Effector memory CD8-positive, alpha-beta T cell (primary cell): ENCODE results near the gene EXT2.

Source experiments
- ATAC-seq: fragments of 150-1000 bp; cut with Tn5 transposase; replicated peaks from 2 replicates; pipeline ENCODE4 v1.10.0; 2021; ENCODE audit warnings: mild to moderate bottlenecking, moderate library complexity
- DNase-seq, 3 experiments: peaks; one replicate each; pipeline ENCODE4 v3.0.0; 2021
- H3K27ac Mint-ChIP-seq, 2 donors: one replicate each; pipeline ENCODE4 v1.8.0; 2022; ENCODE audit warnings: mild to moderate bottlenecking in 2 of 2, mixed read lengths in 2 of 2, moderate library complexity in 2 of 2
- H3K27me3 Mint-ChIP-seq, 2 donors: one replicate each; pipeline ENCODE4 v1.8.0; 2022; ENCODE audit warnings: mixed read lengths in 2 of 2
- H3K36me3 Mint-ChIP-seq: one replicate; pipeline ENCODE4 v1.8.0; 2022; ENCODE audit warnings: mild to moderate bottlenecking, moderate library complexity, mixed read lengths; ENCODE audit not compliant: insufficient read depth
- H3K4me1 Mint-ChIP-seq, 2 donors: one replicate each; pipeline ENCODE4 v1.8.0; 2022; ENCODE audit warnings: low read depth in 2 of 2, mixed read lengths in 2 of 2
- H3K4me3 Mint-ChIP-seq, 2 donors: one replicate each; pipeline ENCODE4 v1.8.0; 2022; ENCODE audit warnings: mild to moderate bottlenecking in 2 of 2, mixed read lengths in 2 of 2, moderate library complexity in 2 of 2
- H3K9me3 Mint-ChIP-seq, 2 donors: one replicate each; pipeline ENCODE4 v1.8.0; 2022; ENCODE audit warnings: mixed read lengths in 2 of 2

Gene EXT2

DNA sequence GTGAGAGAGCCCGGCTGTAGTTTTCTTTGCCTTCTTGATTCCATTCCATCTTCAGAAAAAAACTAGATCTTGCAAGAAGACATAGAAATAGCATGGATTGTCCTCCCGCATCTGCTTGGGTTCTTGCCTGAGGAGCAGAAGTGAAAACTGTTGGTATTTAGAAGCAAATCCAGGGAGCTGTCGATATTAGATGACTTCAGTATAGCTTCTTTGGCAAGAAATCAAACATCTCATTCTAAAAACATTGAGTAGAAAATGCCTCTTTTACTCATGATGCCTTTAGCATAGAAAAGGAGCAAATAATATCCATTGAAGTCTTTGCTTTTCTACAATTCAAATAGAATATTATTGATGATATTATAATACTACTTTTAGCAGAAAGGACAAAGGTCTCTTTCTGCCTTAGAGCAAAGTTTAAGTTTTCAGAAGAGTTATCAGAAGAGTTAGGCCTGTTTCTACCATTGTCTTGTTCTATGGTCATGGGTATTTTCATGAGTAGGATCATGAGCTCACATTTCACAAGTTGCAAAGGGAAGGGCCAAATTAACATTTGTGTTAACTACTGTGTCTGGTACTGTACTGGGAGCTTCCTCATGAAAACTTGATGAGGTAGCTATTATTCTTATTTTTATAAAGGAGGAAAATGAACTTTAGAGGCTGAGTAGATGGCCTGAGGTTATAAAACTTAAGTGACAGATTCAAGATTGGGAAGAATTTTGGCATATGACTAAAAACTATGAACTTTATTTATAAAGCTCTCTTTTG lies 49.7 kb downstream of the EXT2 start:
- DNase-seq, result no peak
- Mint-ChIP-seq H3K4me3 (no peak overlapping the region), H3K27me3 (no peaks in the 10 kb centered on the region), H3K36me3 (peaks cover 19% of the 10 kb centered on the region), H3K4me1 (peaks cover 0 to 5% of the 10 kb centered on the region in 2 donors), H3K9me3 (no peaks in the 10 kb centered on the region), H3K27ac (no peak overlapping the region)
- ATAC-seq, result no peak

DNA sequence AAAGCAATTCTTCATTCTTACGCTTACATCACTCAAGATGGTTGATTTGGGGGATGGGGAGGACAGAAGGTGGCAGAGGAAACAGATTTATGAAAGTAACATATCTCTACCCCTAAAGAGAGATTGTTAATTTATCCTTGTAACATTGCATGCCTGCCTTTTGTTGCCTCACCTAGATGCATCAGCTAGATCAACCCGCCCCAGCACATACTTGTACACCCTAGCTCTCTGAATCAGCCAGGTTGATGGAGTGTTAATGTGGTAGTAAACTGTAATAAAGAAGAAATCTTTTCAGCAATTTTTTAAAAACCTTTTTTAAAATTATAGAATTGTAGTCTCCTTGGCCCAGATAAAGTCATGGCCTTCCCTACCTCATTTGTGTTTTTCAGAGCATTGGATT lies 51.5 kb downstream of the EXT2 start:
- Mint-ChIP-seq H3K4me3 (no peak overlapping the region), H3K36me3 (peaks cover 15% of the 10 kb centered on the region), H3K27ac (no peak overlapping the region), H3K4me1 (peaks cover 0 to 5% of the 10 kb centered on the region in 2 donors), H3K27me3 (no peaks in the 10 kb centered on the region), H3K9me3 (no peaks in the 10 kb centered on the region)
- ATAC-seq, result no peak
- no peak for DNase-seq

DNA sequence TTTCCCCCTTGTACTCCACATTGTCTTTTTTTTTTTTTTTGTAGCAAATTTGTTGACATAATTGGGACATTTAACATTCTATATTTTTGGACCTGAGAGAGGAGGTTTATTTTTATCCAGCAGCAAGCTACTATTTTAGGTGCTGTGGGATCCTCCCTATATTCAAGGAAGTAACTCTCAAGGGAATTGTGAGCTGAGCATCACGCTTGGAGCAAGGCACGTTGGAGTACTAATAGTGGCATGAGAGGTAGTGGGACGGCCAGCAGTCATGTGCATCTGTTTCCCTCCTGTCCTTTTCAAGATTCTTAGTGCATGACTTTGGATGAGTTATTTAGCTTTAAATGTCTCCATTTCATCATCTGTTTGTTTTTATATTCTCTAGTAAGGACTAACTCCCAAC lies 52.3 kb downstream of the EXT2 start:
- no peaks in the 10 kb centered on the region for H3K27me3 Mint-ChIP-seq
- no peak overlapping the region for H3K4me3 Mint-ChIP-seq
- H3K4me1 Mint-ChIP-seq, result peaks cover 2 to 5% of the 10 kb centered on the region in 2 donors
- H3K36me3 Mint-ChIP-seq, result peaks cover 15% of the 10 kb centered on the region
- ATAC-seq, result no peak
- no peak overlapping the region for H3K27ac Mint-ChIP-seq
- no peak for DNase-seq
- no peaks in the 10 kb centered on the region for H3K9me3 Mint-ChIP-seq

DNA sequence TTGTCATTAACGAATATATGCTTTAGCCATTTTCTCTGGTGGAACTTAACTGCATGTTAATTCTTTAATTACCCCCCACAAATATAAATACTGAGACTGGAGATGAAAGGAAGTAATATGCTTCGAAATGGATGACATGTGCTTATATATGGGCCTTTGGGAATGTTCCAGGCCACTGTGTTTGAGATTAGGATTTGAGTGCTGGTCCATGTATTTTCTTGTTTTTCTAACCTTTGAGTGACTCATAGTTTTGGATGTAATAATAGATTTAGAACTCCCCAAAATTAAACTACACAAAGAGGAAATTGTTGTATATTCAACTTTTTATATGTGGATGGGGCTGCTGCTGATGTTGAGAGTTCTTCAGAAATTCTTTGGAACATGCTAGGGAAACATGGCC lies 54.2 kb downstream of the EXT2 start:
- Mint-ChIP-seq H3K4me1 (peaks cover 4 to 5% of the 10 kb centered on the region in 2 donors), H3K4me3 (no peak overlapping the region), H3K36me3 (peaks cover 15% of the 10 kb centered on the region), H3K27ac (no peak overlapping the region), H3K27me3 (no peaks in the 10 kb centered on the region), H3K9me3 (no peaks in the 10 kb centered on the region)
- no peak for DNase-seq
- no peak for ATAC-seq

DNA sequence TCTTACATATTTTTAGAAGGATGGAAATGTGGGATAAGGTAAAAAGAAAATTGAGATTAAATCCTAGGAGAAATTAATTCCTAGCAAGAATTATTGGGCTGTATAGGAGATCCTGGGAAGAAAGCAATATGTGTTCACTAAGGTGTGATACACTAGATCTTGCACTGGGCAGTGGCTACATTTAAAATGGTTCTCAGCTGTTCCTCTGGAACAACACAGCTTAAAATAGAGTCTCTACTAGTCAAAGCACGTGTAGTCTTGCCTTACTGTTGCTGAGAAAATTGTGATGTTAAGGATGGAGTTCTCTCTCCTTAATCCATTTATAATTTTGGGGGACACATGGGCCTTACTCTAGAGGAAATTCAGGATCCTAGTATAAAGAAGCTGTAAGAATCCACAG lies 54.9 kb downstream of the EXT2 start:
- Mint-ChIP-seq H3K4me1 (peaks cover 4 to 5% of the 10 kb centered on the region in 2 donors), H3K4me3 (no peak overlapping the region), H3K36me3 (peaks cover 11% of the 10 kb centered on the region), H3K27ac (no peak overlapping the region), H3K27me3 (no peaks in the 10 kb centered on the region), H3K9me3 (no peaks in the 10 kb centered on the region)
- DNase-seq (no peak), ATAC-seq (no peak)

DNA sequence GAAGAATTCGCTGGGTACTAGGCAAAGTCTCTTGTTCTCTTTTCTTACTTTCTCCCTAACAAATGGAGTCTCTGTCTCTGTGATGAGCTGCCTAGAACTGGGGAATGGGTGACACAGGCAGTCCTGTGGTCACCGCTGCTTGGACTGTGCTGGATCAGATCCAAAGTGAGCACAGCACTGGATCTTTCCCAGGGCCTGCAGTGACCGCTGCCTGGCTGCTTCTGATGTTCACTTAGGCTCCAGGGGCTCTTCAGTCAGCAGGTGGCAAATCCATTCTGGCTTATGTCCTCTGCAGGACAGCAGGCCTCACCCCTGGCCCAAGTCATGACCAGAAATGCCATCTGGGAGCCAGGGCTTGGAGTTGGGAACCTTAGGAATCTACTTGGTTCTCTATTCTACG lies 61.5 kb downstream of the EXT2 start:
- Mint-ChIP-seq H3K4me3 (no peak overlapping the region), H3K4me1 (peaks cover 15 to 27% of the 10 kb centered on the region in 2 donors)
- no peak for ATAC-seq

DNA sequence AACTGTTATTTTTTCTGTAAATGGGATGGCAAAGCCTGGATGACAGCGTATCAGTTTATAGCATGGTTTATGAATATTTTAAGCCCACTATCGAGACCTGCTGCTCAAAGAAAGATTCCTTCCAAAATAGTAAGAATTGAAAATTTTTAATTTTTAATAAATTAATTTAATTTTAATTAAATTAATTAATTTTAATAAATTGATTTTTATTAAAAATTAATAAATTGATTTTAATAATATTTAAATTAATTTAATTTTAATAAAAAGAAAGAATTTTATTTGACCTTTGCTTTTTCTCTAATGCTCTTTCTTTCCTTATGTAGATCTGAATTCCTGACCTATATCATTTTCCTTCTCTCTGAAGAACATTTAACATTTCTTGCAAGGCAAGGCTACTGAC lies 62.9 kb downstream of the EXT2 start:
- Mint-ChIP-seq H3K4me3 (no peak overlapping the region), H3K27ac (no peak overlapping the region), H3K36me3 (peaks cover 8% of the 10 kb centered on the region), H3K27me3 (no peaks in the 10 kb centered on the region), H3K4me1 (peaks cover 13 to 28% of the 10 kb centered on the region in 2 donors), H3K9me3 (no peaks in the 10 kb centered on the region)
- ATAC-seq (no peak), DNase-seq (no peak)

More for the DNA sequence above, 61.5 kb downstream of the EXT2 start:
- Mint-ChIP-seq H3K27ac (no peak overlapping the region), H3K27me3 (no peaks in the 10 kb centered on the region), H3K36me3 (peaks cover 8% of the 10 kb centered on the region), H3K9me3 (no peaks in the 10 kb centered on the region)
- DNase-seq, result no peak

DNA sequence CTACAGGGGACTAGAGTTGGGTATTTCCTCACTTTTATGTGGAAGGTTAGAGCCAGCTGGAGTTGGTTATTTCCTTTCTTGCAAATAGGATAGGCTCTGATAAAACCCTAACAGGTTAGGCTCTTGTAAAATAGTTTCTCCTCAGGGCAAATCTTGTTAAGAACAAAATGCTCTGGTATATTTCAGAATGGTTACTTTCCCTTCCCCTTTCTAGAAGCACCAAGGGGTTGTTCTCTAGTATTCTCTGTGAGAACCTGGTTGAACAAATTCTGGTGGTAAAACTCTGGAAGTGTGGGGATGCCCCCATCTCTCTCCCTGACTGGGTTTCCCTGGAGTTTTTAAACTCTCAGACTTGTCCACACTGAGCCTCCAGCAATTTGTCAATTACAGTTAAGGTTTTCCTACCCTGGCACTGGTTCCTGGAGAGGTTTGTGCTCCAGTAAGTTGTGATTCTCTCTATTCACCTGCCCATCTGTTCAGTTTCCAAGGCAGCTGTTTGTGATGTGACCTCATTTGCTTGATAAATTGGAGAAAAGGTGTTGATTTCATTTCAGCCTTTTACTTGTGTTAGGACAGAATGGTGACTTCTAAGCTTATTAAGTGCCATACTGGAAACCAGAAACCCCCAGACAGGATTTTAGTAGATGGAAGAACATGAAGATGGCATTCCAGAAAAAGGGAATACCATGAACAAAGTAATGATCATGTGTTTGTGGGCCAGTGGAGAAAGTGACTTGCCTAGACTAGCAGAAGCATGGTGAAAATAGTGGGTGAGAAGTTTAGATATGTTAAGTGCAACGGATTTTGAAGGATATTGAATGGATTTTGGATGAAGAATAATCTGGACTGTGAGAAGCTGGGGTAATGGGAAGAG lies 64.6 kb downstream of the EXT2 start:
- no peak for DNase-seq
- Mint-ChIP-seq H3K9me3 (no peaks in the 10 kb centered on the region), H3K4me3 (no peak overlapping the region), H3K27me3 (no peaks in the 10 kb centered on the region), H3K4me1 (peaks cover 14 to 32% of the 10 kb centered on the region in 2 donors), H3K27ac (peak overlapping the region in 1 of 2 donors; percentile 61), H3K36me3 (peaks cover 8% of the 10 kb centered on the region)
- no peak for ATAC-seq

DNA sequence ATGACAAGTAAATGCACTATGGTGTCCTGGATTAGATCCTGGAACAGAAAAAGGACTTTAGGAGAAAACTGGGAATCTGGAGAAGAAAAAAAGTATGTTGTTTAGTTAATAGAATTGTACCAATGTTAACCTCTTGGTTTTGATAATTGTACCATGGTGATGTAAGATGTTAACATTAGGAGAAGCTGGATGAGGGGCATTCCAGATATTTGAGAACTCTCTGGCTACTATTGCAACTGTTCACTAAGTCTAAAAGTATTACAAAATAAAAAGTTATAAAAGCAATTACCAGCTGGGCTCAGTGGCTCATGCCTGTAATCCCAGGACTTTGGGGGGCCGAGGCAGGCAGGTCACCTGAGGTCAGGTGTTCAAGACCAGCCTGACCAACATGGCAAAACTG lies 66.5 kb downstream of the EXT2 start:
- Mint-ChIP-seq H3K9me3 (no peaks in the 10 kb centered on the region), H3K4me3 (no peak overlapping the region), H3K27ac (no peak overlapping the region), H3K4me1 (peaks cover 8 to 25% of the 10 kb centered on the region in 2 donors), H3K27me3 (no peaks in the 10 kb centered on the region), H3K36me3 (peaks cover 6% of the 10 kb centered on the region)
- DNase-seq, result no peak
- ATAC-seq, result no peak

DNA sequence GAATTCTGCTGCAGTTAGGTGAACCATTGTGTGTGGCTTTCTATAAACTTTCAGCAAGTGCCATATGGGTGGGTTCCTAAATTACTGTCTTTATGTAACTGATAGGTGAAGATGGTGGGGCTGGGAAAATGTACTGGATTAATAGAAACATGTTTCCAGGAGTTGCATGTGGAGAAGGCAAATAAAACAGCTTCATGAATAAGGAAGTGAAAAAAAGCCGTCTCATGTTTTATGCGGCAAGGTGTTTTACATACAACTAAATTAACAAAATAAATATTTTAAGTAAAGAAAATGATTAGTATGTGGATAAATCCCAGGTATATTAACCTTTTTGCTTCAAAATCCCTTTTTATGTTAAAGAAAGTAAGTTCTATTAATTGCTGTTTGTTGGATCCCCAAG lies 67.2 kb downstream of the EXT2 start:
- ATAC-seq (no peak), DNase-seq (no peak)
- no peaks in the 10 kb centered on the region for H3K9me3 Mint-ChIP-seq
- H3K36me3 Mint-ChIP-seq, result peaks cover 1% of the 10 kb centered on the region
- no peak overlapping the region for H3K27ac Mint-ChIP-seq
- peaks cover 6 to 25% of the 10 kb centered on the region in 2 donors for H3K4me1 Mint-ChIP-seq
- H3K27me3 Mint-ChIP-seq, result no peaks in the 10 kb centered on the region
- no peak overlapping the region for H3K4me3 Mint-ChIP-seq

DNA sequence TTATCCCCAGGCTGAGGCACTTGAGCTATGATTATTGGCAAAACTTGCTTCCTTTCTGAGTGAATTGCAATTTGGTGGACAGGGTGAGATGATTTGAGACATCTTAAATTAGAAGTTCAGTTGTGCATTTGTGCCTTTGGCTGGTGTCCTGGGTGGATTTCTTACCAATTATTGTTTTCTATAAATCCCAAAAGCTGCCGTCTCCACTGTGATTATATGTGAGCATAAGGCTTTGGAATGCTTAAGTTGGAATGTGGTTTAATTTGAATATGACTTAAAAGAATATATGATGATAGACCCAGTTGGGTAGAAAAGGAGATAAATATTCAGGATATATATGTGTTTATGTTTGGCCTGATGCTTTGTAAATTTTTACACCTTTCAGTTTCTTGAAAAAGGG lies 70.0 kb downstream of the EXT2 start:
- no peaks in the 10 kb centered on the region for H3K9me3 Mint-ChIP-seq
- H3K4me3 Mint-ChIP-seq, result no peak overlapping the region
- H3K27ac Mint-ChIP-seq, result peak overlapping the region in 1 of 2 donors; percentile 1
- no peaks in the 10 kb centered on the region for H3K36me3 Mint-ChIP-seq
- DNase-seq (no peak), ATAC-seq (no peak)
- H3K27me3 Mint-ChIP-seq, result no peaks in the 10 kb centered on the region
- H3K4me1 Mint-ChIP-seq, result peaks cover 6 to 13% of the 10 kb centered on the region in 2 donors

DNA sequence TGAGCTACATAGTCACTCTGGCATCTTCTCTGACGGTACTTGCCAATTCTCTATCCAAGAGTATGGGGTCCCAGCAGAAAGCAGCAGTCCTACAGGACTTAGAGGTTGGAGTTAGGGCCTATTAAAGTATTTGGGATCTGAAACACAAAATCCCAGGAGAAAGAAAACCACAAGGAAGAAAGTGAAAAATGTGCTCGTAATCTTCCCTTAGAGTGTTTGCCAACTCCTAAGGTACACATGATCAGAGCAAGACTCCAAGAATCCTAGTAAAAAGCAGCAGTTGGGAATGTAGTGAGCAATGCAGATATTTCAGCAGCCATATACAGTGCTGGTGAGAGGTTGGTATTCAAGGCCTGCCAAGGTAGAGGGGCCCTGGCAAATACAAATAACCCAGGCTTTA lies 71.6 kb downstream of the EXT2 start:
- H3K36me3 Mint-ChIP-seq, result no peaks in the 10 kb centered on the region
- no peak overlapping the region for H3K27ac Mint-ChIP-seq

DNA sequence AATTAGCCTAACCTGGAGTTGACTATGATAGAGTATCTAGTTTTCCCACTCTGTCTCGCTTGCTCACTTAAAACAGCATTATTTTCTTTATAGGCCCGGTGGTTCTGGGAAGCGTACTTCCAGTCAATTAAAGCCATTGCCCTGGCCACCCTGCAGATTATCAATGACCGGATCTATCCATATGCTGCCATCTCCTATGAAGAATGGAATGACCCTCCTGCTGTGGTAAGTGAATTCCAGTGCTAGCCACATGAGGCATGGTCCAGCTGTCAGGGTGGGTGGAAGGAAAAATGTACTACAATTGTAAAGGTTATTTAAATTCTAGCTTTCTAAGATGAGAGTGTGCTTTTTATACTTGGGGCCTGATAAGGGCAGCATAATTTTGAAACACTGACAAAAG lies 76.0 kb downstream of the EXT2 start:
- DNase-seq (no peak), ATAC-seq (no peak)
- no peak overlapping the region for H3K4me3 Mint-ChIP-seq
- H3K27ac Mint-ChIP-seq, result no peak overlapping the region
- peaks cover 12% of the 10 kb centered on the region for H3K36me3 Mint-ChIP-seq
- peaks cover 4 to 13% of the 10 kb centered on the region in 2 donors for H3K4me1 Mint-ChIP-seq
- no peaks in the 10 kb centered on the region for H3K27me3 Mint-ChIP-seq
- no peaks in the 10 kb centered on the region for H3K9me3 Mint-ChIP-seq

More for the DNA sequence above, 71.6 kb downstream of the EXT2 start:
- Mint-ChIP-seq H3K4me3 (no peak overlapping the region), H3K27me3 (no peaks in the 10 kb centered on the region), H3K4me1 (peaks cover 3 to 9% of the 10 kb centered on the region in 2 donors), H3K9me3 (no peaks in the 10 kb centered on the region)
- ATAC-seq (no peak), DNase-seq (no peak)

DNA sequence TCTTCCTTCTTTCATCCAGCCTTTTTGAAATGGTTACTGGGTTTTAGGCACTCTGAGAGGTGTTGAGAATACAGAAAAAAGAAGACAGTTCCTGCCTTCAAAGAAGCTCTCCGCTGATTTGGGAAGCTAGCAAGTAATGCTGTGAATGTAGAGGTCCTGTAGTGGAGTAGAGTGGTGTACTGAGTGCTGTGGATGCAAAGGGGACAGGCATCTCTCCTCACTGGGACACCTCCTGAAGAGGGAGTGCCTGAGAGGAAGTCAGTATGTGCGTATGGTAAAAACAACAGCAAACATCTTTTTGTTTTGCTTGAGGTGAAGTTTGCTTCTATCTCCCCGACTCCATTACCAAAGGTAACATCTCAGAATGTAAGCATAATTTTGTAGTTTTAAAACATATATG lies 77.5 kb downstream of the EXT2 start:
- Mint-ChIP-seq H3K27ac (no peak overlapping the region), H3K4me3 (no peak overlapping the region), H3K27me3 (no peaks in the 10 kb centered on the region), H3K4me1 (peaks cover 4 to 13% of the 10 kb centered on the region in 2 donors), H3K9me3 (no peaks in the 10 kb centered on the region), H3K36me3 (peaks cover 12% of the 10 kb centered on the region)
- DNase-seq, result no peak
- no peak for ATAC-seq
